ENCODE data around the gene ADAMTSL1. TPM values are rescaled to one million over a fixed set of nuclear protein-coding genes. Genes with fewer than 3 reads are reported as not detected.

Gene ADAMTSL1
- total and polyA plus RNA-seq, 9 of the 15 experiments (the other 6 are each of a cell fraction or from before 2014, with no cell fraction given): 0.01 TPM; not detected in 8

- Histone ChIP-seq H3K4me2 (ENCODE audit: insufficient read depth, low read length) (no peak overlapping the region), H4K20me1 (replicated peaks; ENCODE audit: control insufficient read depth, insufficient read depth, low read length) (no peaks in the 10 kb centered on the region), H3K4me3 (no peak overlapping the region), H3K4me1 (replicated peaks in 1 of 2; ENCODE audit: control insufficient read depth in 2 of 2, insufficient read depth in 2 of 2, low read length in 2 of 2) (no peaks in the 10 kb centered on the region), H3K9ac (ENCODE audit: insufficient read depth in 1 of 2, low read depth in 2 of 2, low read length in 2 of 2) (no peak overlapping the region), H3K9me1 (ENCODE audit: control insufficient read depth, insufficient read depth, low read length) (no peaks in the 10 kb centered on the region), H3K79me2 (ENCODE audit: control insufficient read depth, insufficient read depth, low read length) (no peaks in the 10 kb centered on the region), H2AFZ (ENCODE audit: low read depth, low read length) (no peak overlapping the region), H3K27ac (ENCODE audit: extremely low read depth, low read depth, low read length) (no peak overlapping the region), H3K36me3 (ENCODE audit: control insufficient read depth, insufficient read depth, low read length) (no peaks in the 10 kb centered on the region), H3K9me3 (replicated peaks; ENCODE audit: control insufficient read depth, insufficient read depth, low read depth, low read length) (no peaks in the 10 kb centered on the region), H3K27me3 (ENCODE audit: control insufficient read depth in 2 of 2, insufficient read depth in 2 of 2, low read length in 2 of 2) (no peaks in the 10 kb centered on the region)
- intact Hi-C loops (cut with micrococcal nuclease) (no loop called here), in situ Hi-C loops (cut with MboI) (no loop called here)
- no peak for ATAC-seq
- no peak for DNase-seq (ENCODE audit: extremely low read depth in 1 of 4, low spot score in 3 of 4)
- 3% methylated on average over 3 of the region's 3 CpGs for WGBS (ENCODE audit: insufficient coverage, low coverage, missing lambda C conversion rate)
- FAIRE-seq: no peak
- TF ChIP-seq, protein P1, sequence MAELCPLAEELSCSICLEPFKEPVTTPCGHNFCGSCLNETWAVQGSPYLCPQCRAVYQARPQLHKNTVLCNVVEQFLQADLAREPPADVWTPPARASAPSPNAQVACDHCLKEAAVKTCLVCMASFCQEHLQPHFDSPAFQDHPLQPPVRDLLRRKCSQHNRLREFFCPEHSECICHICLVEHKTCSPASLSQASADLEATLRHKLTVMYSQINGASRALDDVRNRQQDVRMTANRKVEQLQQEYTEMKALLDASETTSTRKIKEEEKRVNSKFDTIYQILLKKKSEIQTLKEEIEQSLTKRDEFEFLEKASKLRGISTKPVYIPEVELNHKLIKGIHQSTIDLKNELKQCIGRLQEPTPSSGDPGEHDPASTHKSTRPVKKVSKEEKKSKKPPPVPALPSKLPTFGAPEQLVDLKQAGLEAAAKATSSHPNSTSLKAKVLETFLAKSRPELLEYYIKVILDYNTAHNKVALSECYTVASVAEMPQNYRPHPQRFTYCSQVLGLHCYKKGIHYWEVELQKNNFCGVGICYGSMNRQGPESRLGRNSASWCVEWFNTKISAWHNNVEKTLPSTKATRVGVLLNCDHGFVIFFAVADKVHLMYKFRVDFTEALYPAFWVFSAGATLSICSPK (IDR thresholded peaks at IDR 0.05; ENCODE audit: borderline replicate concordance): no peak
- TF ChIP-seq HNRNPK (IDR thresholded peaks at IDR 0.05; ENCODE audit: low read depth, low read length, poor library complexity, severe bottlenecking): no peak
- TF ChIP-seq ZNF431 (CRISPR knock-in tag; IDR thresholded peaks at IDR 0.05): no peak
- TF ChIP-seq NFYB (IDR thresholded peaks at IDR 0.05; ENCODE audit: extremely low read depth, insufficient read length): no peak
- TF ChIP-seq MTA3 (IDR thresholded peaks at IDR 0.05; ENCODE audit: borderline replicate concordance): no peak
- BruUV-seq (replicated peaks): no TSS peak
- ChIA-PET CTCF (ENCODE audit: low intra/inter-chr PET ratio) (no interaction called here), POLR2A (no interaction called here)
Measured at GRCh38 chr9:18569941-18570630, 96.1 kb downstream of the ADAMTSL1 start.

Data from K562 (cell line).